ENCODE data around the gene NVL.
A peak's percentile ranks its signal among the peaks of the same experiment; 100 is the strongest.
"Not testable (repeated sequence)": the region's sequence is repeated elsewhere in the genome, so short reads cannot be mapped to it uniquely, and the experiment has no call there.

The NVL gene

GRCh38 chr1:224219011-224219611 is 110.9 kb downstream of the NVL start:
- H3K4me3 ChIP-seq (replicated peaks; ENCODE audit: low read depth, low read length), result no peak overlapping the region
- DNase-seq (ENCODE audit: extremely low read depth, low read depth), result no peak

GRCh38 chr1:224217655-224218623 is 112.0 kb downstream of the NVL start:
- no peak overlapping the region for H3K4me3 ChIP-seq (replicated peaks; ENCODE audit: low read depth, low read length)
- DNase-seq (ENCODE audit: extremely low read depth, low read depth), result no peak
- no peak for TF ChIP-seq CTCF (IDR thresholded peaks at IDR 0.05; ENCODE audit: low read depth, low read length, missing control alignments)

More at GRCh38 chr1:224219011-224219611, 110.9 kb downstream of the NVL start:
- TF ChIP-seq CTCF (IDR thresholded peaks at IDR 0.05; ENCODE audit: low read depth, low read length, missing control alignments), result no peak

GRCh38 chr1:224216382-224216781 is 113.6 kb downstream of the NVL start:
- TF ChIP-seq CTCF (IDR thresholded peaks at IDR 0.05; ENCODE audit: low read depth, low read length, missing control alignments), result no peak
- H3K4me3 ChIP-seq (replicated peaks; ENCODE audit: low read depth, low read length), result no peak overlapping the region
- no peak for DNase-seq (ENCODE audit: extremely low read depth, low read depth)

- DNase-seq (ENCODE audit: extremely low read depth, low read depth), result no peak
- TF ChIP-seq CTCF (IDR thresholded peaks at IDR 0.05; ENCODE audit: low read depth, low read length, missing control alignments), result no peak
- H3K4me3 ChIP-seq (replicated peaks; ENCODE audit: low read depth, low read length), result no peak overlapping the region
These were observed 116.4 kb downstream of the NVL start for GRCh38 chr1:224213438-224214119.

- no peak for DNase-seq (ENCODE audit: extremely low read depth, low read depth)
- no peak for TF ChIP-seq CTCF (IDR thresholded peaks at IDR 0.05; ENCODE audit: low read depth, low read length, missing control alignments)
- no peak overlapping the region for H3K4me3 ChIP-seq (replicated peaks; ENCODE audit: low read depth, low read length)
These were observed 117.3 kb downstream of the NVL start for GRCh38 chr1:224212618-224213061.

GRCh38 chr1:224211206-224211962 is 118.6 kb downstream of the NVL start:
- TF ChIP-seq CTCF (IDR thresholded peaks at IDR 0.05; ENCODE audit: low read depth, low read length, missing control alignments), result no peak
- H3K4me3 ChIP-seq (replicated peaks; ENCODE audit: low read depth, low read length), result no peak overlapping the region
- DNase-seq (ENCODE audit: extremely low read depth, low read depth), result peak; percentile 57

GRCh38 chr1:224205931-224206538 is 123.9 kb downstream of the NVL start:
- not testable (repeated sequence) for DNase-seq (ENCODE audit: extremely low read depth, low read depth); H3K4me3 ChIP-seq (replicated peaks; ENCODE audit: low read depth, low read length)
